Dedifferentiated amniotic fluid mesenchymal stem cell (primary cell): ENCODE measurements around the gene TBXA2R.
A peak's percentile ranks its signal among the peaks of the same experiment; 100 is the strongest.
"Not testable (repeated sequence)": the region's sequence is repeated elsewhere in the genome, so short reads cannot be mapped to it uniquely, and the experiment has no call there.

ENCODE experiments used
- DNase-seq: peaks from one replicate; pipeline ENCODE4 v3.0.0-alpha.2; 2016; ENCODE audit errors: extremely low spot score

TBXA2R gene

DNA sequence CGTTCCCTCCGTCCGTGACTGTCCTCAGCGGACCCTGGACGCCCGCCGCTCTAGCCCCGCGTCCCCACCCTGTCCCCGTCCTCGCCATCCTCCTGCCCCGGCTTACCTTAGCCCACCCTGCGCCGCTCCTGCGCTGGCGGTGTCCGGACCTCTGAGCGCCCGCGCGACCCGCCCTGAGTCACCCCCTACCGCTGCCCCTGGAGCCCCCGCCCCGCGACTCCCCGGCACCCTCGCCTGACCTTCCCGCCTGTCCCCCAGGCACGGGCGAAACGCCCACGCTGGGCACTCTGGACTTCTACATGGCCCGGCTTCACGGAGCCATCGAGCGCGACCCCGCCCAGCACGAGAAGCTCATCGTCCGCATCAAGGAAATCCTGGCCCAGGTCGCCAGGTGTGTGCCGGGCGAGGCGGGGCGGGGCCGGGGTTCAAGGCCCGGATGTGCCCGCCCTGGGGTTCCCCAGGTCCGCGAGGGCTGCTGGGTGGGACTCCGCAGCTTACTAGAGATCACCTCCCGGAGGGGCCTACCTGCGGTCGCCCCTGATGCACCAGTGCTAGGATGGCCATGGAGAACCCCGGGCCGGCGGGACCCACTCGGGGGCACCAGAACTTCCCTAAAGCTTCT lies 28.8 kb downstream of the TBXA2R start:
- no peak for DNase-seq

DNA sequence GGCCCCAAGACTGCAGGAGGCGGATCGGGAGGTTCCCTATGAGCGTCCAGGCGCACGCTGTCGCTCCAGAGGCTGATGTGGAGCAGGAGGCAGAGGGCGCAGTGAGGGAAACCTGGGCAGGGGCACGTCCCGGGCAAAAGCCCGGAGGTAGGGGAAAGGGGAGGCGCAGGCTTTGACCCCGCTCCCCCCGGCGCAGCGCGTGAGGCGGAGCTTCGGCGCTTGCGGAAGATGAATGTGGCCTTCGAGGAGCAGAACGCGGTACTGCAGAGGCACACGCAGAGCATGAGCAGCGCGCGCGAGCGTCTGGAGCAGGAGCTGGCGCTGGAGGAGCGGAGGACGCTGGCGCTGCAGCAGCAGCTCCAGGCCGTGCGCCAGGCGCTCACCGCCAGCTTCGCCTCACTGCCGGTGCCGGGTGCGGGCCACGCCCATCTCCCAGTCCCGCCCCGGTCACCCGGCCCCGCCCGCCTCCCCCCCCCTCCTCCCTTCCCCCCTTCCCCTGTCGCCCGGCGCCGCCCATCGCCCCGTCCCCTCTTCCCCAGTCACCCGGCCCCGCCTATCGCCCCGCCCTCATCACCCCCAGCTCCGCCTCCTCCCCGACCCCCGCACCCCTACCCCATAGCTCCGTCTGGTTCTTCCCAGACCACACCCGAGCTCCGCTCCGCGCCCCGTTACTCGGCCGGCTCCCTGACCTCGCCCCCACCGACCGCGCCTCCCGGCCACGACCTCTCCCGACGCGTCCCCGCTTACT lies 29.8 kb downstream of the TBXA2R start:
- DNase-seq, result no peak

DNA sequence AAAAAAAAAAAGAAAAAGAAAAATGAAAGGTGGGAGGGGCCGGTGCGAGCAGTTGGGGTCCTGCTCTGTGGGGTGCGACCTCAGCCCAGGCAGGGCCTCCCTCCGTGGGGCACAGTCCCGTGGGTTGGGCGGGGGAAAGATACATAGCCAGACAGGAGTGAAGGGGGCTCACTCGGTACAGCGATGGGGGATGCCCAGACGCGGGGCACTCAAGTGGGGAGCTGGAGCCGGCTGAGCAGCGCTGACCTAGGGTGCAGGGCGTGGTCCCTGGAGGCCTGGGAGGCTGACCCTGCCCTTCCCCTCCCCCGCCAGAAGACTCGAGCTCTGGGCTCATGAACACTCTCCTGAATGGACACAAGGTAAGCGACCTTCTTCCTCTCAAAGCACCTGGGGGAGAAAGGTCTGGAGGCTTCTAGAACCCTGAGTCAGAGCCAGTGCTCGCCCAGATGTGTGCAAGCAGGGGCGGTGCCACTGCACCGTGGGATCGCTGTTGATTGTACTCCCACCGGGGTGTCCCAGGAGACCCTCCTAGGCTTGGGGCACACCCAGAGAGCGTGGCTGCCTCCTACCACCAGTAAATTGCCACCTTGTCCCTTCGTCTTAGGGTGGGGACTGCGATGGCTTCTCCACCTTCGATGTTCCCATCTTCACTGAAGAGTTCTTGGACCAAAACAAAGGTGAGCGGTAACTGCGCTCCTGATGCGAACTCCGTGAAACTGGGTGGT lies 30.6 kb downstream of the TBXA2R start:
- no peak for DNase-seq

DNA sequence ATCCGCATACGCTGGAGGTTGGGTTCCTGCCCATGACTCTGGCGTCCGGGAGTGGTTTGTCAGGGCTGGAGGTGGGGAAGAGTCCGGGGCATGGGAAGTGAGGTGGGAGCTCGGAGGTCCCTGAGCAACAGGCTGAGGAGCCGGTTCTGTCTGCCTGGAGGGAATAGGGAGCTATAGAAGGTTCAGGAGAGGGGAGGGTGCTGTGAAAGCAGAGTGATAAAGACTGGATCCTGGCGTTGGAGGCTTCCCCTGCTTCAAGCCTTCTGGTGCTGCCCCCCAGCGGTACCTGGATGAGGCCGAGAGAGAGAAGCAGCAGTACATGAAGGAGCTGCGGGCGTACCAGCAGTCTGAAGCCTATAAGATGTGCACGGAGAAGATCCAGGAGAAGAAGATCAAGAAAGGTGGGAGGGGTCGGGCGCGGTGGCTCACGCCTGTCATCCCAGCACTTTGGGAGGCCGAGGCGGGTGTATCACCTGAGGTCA lies 31.4 kb downstream of the TBXA2R start:
- DNase-seq, result no peak

DNA sequence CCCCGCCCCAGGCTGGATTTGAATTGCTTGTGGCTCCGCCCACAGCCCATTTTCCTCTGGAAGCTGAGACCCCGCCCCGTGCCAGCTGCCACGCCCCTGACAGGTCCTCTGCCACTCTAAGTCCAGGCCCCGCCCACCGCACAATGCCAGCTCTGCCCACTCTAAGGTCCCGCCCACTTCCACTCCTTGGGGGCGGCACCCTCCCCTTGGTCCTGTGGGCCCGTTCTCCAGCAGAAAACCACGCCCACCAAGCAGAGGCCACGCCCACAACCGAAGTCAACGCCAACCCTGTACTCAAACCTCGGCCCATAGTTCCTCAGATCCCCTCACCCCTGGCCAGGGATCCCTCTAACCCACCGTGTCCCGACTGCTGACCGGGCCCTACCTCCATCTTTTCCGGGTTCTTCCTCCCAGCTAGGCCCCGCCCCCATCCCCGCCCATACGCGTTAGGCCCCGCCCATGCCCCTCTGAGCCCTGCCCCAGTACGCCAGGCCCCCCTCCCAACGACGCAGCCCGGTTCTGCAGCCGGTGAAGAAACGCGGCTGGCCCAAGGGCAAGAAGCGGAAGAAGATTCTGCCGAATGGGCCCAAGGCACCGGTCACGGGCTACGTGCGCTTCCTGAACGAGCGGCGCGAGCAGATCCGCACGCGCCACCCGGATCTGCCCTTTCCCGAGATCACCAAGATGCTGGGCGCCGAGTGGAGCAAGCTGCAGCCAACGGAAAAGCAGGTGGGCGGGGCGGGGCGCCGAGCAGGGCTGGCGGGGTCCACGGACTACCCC lies 32.6 kb downstream of the TBXA2R start:
- peak; percentile 87 for DNase-seq

DNA sequence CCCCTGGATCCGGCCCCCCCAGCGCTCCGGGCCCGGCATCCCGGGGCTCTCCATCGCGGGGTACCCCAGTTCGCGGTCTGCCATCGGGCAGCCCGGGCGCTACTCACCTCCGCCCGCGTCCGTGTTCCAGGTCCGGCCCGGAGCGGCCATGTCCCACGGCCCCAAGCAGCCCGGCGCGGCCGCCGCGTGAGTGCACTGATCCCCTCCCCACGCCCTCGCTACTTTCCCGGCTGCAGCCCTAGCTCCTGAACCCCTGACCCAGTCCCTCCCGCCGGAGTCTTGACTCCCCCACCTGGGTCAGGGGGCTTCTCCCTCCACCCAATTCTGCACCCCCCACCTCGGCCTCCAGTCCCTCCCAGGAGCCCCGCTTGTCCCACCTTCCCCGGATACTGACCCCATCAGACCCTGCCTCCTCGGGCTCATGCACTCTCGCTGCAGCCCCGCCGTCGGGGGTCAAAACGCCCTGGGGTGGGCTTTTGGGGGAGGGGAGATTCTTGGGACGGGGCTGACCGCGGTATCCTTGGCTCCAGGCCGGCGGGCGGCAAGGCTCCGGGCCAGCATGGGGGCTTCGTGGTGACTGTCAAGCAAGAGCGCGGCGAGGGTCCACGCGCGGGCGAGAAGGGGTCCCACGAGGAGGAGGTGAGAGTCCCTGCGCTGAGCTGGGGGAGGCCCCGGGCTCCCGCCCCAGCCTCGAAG lies 33.4 kb downstream of the TBXA2R start:
- DNase-seq, result no peak

DNA sequence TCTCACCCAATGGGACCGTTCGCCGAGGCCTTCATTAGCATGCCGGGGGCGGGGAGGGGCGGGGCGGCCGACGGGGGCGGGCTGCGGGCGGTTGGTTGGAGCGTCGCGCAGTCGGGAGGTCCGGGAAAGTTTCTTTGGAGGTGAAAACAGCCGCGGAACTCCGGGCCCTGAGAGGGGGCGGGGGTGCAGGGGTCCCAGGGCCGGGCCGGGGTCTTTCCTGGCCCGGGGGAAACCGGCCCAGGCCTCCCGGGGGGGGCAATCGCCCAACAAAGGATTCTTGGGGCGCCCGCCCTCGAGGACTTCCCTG lies 33.9 kb downstream of the TBXA2R start, which contains the start of gene HMG20B:
Gene HMG20B (plus strand): TSS at position 90 of the 307 bp plus-strand sequence. CDS start 366 bp downstream, outside the sequence.
- DNase-seq, result no peak

DNA sequence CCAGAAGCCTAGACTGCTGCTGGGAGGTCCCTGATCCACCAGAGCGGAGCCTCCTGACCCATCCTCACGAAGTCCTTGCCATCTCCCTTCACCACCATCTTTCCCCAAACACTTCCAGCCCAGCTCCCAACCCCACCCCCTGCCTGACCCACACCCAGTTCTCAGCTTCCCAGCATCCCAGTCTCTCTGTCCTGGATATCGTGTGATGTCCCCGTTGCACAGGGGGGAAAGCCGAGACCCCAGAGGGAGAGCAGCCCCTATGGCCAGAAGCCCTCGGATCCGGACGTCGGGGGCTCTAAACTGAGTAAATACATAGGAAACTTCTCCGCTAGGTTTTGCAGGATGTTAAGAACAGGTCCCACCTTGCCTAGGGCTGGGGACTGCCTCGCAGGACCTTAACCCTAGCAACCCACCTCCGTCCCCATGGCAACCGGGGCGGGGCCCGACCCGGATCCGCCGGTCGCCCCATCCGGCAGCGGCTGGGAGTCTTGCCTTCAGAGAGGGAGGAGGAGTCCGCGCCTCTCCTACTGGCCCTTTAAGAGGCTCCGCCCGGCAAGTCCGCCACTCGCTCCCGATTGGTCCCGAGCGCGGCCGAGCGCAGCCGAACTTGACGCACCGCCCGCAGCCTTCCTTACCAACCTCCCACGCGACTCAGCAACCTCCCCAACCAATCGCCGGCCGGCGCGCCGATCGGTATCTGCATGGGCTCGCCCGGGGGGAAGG lies 34.4 kb downstream of the TBXA2R start:
- peak; percentile 99 for DNase-seq

DNA sequence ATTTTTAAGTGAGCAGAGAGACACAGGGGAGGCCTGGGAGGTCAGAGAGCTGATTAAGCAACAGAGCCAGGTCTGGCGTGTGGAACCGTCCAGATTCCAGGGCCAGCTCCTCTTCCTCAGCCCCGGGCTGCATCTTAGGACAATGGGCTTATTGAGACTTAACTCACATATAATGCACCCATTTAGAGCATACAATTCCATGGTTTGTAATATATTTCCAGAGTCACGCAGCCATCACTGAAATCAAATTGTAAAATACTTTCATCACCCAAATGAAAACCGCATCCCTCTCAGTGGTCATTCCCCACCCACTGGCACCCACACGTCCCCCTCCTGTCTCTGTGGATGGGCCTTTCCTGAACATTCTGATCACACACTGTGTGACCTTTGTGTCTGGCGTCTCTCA lies 36.1 kb downstream of the TBXA2R start:
- no peak for DNase-seq

DNA sequence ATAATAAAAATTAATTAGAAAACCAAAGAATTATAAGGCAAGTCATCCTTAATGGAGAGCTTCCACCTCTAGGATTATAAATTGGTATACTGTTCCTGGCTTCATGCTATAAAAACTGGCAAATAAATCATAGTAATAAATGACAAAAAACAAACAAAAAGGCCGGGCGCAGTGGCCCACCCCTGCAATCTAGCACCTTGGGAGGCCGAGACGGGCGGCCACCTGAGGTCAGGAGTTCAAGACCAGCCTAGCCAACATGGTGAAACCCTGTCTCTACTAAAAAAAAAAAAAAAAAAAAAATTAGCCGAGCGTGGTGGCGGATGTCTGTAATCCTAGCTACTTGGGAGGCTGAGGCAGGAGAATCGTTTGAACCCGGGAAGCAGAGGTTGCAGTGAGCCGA lies 36.6 kb downstream of the TBXA2R start:
- DNase-seq, result not testable (repeated sequence)

DNA sequence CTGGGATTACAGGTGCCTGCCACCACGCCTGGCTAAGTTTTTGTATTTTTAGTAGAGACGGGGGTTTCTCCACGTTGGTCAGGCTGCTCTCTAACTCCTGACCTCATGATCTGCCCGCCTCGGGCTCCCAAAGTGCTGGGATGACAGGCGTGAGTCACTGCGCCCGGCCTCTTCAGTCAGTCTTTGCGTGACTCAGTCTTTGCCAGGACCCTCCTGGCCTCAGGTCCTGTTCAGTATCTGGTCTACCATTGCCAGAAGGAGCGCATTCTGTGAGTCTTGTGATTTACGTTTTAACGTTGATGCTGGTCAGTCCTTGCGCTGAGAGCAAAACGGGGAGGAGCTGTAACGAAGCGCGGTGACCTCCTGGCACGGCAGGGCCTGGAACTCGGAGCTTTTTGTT lies 41.5 kb downstream of the TBXA2R start:
- no peak for DNase-seq

DNA sequence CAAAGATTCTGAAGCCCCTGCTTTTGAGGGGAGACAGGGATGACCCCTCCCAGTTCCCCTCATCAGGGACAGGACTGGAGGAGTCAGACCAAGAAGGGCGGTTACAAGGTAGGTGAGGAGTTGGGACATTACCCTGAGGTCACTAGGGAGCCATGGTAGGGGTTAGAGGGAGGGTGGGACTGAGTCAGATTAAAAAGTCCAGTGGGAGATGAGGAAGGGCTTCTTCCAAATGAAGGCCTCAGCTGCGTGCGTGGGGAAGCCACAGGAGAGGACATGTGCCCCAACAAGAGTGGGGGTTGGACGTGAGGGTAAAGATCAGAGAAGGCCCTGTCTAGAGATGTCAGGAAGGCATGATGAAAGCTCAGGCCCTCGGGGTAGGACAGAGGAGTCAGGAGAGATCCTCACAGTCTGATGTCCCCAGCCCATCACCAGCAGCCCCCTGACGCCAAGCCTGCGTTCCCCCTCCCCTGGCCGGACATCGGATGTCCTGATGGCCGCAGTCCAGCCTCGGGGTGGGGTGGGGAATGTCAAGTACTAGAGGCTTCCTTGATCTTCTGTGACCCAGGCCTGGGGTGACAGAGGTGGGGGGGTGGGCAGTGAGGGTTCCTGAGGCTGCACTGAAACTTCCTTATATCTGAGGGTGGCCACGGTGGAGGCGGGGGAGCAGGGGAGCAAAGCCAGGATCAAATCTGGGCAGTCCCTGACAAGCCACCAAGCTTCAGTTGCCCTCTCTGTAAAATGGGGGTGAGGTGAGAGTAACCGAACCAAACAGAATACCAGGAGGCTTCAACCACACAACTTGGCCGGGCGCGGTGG lies 42.8 kb downstream of the TBXA2R start:
- DNase-seq, result no peak

DNA sequence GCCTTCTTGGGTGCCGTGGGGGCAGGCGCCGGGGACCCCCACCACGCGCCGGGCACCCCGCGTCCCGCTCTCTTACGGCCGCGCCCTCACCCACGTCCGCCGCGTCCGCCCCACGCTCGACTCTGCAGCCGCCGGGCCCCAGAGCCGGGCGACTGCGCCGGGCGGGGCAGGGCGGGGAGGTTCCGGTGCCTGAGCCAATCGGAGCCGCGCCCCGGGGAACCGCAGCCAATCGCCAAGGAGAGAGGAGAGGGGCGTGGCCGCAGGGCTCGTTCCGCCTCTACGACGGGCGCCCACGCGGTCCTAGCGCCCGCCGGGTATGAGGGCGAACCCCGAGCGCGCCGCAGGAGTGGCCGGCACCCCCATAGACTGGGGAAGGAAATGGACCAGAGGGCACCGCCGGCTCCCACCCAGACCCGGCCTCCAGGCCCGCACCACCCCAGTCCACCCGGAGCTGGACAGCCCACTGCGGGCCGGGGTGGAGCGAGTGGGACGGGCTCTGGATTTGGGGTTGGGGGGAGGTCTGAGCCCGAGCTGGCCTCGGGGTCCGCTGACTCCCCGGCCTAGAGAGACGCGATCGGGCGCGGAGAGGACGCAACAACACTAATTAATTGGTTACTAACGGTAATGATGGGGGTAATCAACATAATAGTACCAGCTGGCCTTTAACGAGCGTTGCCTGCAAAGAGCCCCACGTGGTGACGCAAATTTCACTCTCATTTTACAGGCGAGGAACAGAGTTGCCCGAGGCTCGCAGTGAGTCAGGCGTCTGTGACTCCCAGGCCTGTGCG lies 49.0 kb downstream of the TBXA2R start, which contains the start of gene MFSD12:
Gene MFSD12 (minus strand): TSS at position 126 of the 788 bp plus-strand sequence. CDS start 183 bp downstream, outside the sequence.
- DNase-seq, result peak; percentile 93

DNA sequence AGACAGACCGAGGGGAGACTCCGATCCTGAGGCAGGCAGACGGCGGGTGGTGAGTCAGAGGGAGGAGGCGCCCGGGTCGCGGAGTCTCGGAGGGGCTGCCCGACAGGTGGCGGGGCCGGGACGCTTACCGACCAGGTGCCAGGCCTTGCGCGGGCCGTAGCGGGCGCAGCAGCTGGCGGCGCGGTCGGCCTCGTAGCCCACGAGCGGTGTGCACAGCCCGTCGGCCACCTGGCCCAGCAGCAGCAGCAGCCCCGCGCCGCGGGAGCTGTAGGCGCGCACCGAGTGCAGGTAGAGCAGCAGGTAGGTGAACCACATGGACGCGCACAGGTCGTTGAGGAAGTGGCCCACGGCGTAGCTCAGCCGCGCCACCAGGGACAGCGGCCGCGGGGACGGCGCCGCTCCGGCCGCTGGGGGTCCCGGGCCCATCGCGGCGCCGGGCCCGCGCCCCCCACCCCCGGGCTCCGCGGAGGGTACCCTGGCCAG lies 49.7 kb downstream of the TBXA2R start:
- no peak for DNase-seq

DNA sequence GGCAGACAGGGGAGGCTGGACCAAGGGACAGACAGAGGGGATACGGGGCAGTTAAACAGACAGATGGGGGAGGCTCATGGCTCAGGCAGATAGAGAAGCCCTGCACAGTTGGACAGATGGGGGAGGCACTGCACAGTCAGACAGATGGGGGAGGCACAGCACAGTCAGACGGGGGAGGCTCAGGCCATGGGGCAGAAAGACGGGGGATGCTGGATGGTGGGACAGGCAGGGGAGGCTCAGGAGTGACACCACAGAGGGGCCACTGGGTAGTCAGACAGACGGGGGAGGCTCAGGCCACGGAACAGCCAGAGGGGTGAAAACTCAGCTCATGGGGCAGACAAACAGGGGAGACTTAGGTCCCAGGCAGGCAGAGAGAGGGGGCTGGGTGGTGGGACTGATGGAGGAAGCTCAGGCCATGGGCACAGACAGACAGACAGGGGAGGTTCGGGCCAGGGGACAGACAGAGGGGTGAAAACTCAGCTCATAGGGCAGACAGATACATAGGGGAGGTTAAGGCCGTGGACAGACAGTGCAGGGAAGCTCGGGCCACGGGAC lies 50.2 kb downstream of the TBXA2R start:
- no peak for DNase-seq

DNA sequence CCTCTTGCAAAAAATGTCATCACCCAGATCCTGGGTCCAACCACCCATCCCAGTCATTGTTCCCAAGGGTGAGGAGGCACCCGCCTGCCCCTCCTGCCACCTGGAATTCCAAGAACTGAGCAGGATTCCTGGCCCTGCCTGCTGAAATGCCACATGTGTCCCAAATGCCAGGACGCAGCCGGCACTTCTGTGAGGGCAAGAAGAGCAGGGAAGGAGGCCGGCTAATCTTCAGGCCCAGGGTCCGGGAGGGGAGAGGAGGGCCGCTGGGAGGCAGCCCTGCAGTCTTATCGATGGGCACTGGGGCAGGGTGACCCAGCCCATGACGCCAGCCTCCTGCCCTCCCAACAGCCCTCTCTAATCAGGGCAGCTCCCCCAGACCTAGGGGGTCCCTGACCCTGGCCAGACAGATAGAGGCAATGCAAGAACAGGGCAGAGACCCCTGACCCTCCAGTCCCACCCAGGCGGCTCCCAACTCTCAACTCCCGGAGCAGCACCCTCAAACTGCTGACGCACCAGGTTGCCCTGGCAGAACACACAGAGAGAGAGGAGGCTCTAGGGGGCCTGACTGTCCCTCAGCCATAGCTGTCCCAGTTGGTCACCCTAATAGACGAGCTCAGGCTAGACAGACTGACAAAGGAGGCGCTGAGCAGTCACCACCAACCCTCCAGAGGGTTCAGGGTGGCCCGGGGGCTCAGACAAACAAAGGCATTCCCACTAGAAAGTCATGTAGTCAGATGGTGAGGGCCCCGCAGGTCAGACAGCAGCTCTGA lies 50.8 kb downstream of the TBXA2R start:
- no peak for DNase-seq

DNA sequence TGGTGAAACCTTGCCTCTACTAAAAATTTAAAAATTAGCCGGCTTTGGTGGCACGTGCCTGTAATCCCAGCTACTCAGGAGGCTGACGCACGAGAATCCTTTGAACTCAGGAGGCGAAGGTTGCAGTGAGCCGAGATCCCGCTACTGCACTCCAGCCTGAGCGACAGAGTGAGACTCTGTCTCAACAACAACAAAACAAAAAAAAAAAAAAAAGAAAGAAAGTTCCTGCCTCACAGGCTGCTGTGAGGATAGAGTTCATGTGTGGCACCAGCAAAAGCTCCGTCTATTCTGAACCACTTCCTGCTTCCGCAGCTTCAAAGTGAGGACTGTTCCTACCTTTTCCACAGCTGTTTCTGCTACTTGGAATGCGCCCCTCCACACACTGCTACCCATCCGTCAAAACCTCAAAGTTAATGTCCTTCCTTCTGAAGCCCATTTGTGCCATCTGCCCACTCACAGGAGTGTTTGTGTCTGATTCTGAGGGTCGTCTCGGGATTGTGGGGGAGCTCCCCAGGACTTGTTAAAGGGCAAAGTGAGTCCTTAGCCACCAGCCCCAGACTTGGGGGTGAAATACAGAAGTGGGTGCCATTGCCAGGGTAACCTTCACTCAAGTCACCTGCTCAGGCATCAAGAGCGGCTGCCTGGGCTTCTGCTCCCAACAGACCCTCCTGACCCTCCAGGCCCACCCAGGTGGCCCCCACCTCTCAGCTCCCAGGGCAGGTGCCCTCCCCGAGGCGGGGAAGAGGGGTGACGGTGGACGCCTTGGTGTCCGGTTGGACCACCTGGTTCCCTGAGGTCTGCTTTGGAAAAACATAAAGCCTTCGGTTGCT lies 52.2 kb downstream of the TBXA2R start:
- no peak for DNase-seq
